GM21381 (cell line): ENCODE results near the gene CSAG1.
"Not testable (repeated sequence)": the region's sequence is repeated elsewhere in the genome, so short reads cannot be mapped to it uniquely, and the experiment has no call there.

Experiments used
- ATAC-seq: cut with Tn5 transposase; IDR thresholded peaks from one replicate; pipeline ENCODE4 v1.9.1; 2021; ENCODE audit warnings: mild to moderate bottlenecking, moderate library complexity; ENCODE audit not compliant: unreplicated experiment

CSAG1 gene

DNA sequence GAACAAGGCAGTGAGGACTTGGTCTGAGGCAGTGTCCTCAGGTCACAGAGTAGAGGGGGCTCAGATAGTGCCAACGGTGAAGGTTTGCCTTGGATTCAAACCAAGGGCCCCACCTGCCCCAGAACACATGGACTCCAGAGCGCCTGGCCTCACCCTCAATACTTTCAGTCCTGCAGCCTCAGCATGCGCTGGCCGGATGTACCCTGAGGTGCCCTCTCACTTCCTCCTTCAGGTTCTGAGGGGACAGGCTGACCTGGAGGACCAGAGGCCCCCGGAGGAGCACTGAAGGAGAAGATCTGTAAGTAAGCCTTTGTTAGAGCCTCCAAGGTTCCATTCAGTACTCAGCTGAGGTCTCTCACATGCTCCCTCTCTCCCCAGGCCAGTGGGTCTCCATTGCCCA, 33.1 kb downstream of the CSAG1 start:
- ATAC-seq = not testable (repeated sequence)

DNA sequence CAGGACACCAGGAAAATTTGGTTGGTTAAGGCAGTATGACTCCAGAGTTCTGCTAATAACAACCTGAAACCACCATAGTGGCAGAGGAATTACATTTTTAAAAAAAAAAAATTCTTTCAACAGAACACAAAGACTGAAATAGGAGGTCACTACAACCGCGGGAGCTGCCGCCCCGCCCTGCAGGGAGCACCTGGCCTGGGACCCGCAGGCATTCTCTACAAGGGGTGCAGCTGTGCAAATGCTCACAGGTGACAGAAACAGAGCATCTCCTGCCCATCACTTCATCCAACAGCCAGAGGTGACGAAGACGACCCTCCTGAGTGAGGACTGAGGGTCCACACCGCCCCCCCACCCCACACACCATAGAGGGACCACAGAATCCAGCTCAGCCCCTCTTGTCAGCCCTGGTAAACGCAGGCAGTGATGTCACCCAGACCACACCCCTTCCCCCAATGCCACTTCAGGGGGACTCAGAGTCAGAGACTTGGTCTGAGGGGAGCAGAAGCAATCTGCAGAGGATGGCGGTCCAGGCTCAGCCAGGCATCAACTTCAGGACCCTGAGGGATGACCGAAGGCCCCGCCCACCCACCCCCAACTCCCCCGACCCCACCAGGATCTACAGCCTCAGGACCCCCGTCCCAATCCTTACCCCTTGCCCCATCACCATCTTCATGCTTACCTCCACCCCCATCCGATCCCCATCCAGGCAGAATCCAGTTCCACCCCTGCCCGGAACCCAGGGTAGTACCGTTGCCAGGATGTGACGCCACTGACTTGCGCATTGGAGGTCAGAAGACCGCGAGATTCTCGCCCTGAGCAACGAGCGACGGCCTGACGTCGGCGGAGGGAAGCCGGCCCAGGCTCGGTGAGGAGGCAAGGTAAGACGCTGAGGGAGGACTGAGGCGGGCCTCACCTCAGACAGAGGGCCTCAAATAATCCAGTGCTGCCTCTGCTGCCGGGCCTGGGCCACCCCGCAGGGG, 35.3 kb downstream of the CSAG1 start, which contains the start of gene MAGEA3:
Gene MAGEA3 (plus strand): TSS at position 843 of the 980 bp plus-strand sequence. CDS start 2,039 bp downstream, outside the sequence.
- ATAC-seq = not testable (repeated sequence)

DNA sequence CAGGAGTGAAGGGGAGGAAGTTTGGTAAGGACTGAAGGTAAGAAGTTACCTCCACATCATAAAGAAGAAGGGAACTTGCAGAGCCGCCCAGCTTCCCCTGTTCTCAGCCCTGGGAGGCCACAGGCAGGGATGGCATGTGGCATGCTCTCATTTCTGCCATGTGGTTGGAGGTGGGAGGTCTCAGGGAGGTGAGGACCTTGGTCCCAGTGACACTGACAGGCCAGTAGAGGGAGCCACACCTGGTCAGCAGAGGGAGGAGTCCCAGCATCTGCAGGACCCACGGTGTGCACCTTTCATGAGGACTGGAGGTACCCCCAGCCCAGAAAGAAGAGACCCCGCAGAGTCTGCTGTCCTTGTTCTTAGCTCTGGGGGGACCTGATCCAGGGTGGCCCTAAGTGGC, 52.5 kb downstream of the CSAG1 start:
- not testable (repeated sequence) for ATAC-seq
